Measurements from ENCODE around the gene ZBTB16. TPM values are rescaled to one million over a fixed set of nuclear protein-coding genes. Genes with fewer than 3 reads are reported as not detected.

The ZBTB16 gene
- total and polyA plus RNA-seq, 2 of the 13 experiments (the other 11 are each of a cell fraction or from before 2014, with no cell fraction given): not detected

DNA sequence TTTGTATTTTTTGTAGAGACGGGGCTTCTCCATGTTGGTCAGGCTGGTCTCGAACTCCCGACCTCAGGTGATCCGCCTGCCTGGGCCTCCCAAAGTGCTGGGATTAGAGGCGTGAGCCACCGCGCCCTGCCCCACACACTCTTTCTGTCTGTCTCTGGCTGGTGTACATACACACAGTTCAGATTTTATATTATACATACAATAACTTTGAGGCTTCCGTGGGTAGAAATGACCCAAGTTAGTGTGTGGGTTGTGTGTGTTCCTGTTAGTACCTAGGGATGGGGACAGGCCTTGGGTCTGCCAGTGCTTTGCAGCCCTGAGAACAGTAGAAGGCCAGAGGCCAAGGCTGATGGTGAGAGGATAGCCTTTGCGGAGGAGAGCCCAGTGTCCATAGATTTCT lies 2.8 kb downstream of the ZBTB16 start:
- H3K36me3 ChIP-seq (replicated peaks in 1 of 2; ENCODE audit: control insufficient read depth in 1 of 2, insufficient read depth in 2 of 2, low read length in 2 of 2): no peaks in the 10 kb centered on the region
- CTCF ChIA-PET (ENCODE audit: low intra/inter-chr PET ratio, low total read pairs): no interaction called here

DNA sequence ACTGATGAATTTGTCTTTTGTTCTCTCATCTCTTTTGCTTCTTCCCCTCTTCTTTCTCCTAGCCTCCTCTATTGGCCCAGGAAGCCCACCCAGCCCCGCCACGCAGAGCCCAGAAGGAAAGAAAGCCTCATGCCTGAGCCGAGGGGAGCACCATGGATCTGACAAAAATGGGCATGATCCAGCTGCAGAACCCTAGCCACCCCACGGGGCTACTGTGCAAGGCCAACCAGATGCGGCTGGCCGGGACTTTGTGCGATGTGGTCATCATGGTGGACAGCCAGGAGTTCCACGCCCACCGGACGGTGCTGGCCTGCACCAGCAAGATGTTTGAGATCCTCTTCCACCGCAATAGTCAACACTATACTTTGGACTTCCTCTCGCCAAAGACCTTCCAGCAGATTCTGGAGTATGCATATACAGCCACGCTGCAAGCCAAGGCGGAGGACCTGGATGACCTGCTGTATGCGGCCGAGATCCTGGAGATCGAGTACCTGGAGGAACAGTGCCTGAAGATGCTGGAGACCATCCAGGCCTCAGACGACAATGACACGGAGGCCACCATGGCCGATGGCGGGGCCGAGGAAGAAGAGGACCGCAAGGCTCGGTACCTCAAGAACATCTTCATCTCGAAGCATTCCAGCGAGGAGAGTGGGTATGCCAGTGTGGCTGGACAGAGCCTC lies 3.8 kb downstream of the ZBTB16 start:
- H3K9me3 ChIP-seq (ENCODE audit: low read length): no peaks in the 10 kb centered on the region
- H3K79me2 ChIP-seq (ENCODE audit: insufficient read depth, low read length): no peaks in the 10 kb centered on the region
- no peaks in the 10 kb centered on the region for H3K4me1 ChIP-seq (ENCODE audit: insufficient read depth, low read length)
- 64% methylated on average over 12 of the region's 26 CpGs for WGBS (ENCODE audit: low lambda C conversion rate)
- ChIA-PET POLR2A (no interaction called here), CTCF (ENCODE audit: low intra/inter-chr PET ratio, low total read pairs) (no interaction called here)
- no TSS peak for BruUV-seq (replicated peaks)
- 0 out of 2 replicates have a peak, but pooled peaks cover 4% of the 10 kb centered on the region for H4K20me1 ChIP-seq (ENCODE audit: insufficient read depth, low read length)
- intact Hi-C loops (cut with micrococcal nuclease; ENCODE audit: unreplicated experiment) (no loop called here), in situ Hi-C loops (cut with HindIII; ENCODE audit: extremely low pct_ligation_motif_present, low pct_unique_long_range_greater_than_20kb) (no loop called here)
- H3K27me3 ChIP-seq (ENCODE audit: control insufficient read depth in 1 of 2, insufficient read depth in 2 of 2, low read length in 2 of 2): peaks cover 12 to 83% of the 10 kb centered on the region in 2 experiments
- ATAC-seq (no peak), DNase-seq (ENCODE audit: low spot score) (no peak), FAIRE-seq (no peak)
- H3K4me2 ChIP-seq (ENCODE audit: low read depth, low read length): no peak overlapping the region
- H2AFZ ChIP-seq (ENCODE audit: low read length): no peak overlapping the region
- H3K27ac ChIP-seq (ENCODE audit: extremely low read length, insufficient read depth, low read length): no peak overlapping the region
- no peaks in the 10 kb centered on the region for H3K36me3 ChIP-seq (replicated peaks in 1 of 2; ENCODE audit: control insufficient read depth in 1 of 2, insufficient read depth in 2 of 2, low read length in 2 of 2)
- H3K4me3 ChIP-seq (replicated peaks in 1 of 3; ENCODE audit: insufficient read depth in 1 of 3, low read depth in 2 of 3, low read length in 3 of 3): no peak overlapping the region
- H3K9ac ChIP-seq (ENCODE audit: insufficient read depth, low read depth, low read length): no peak overlapping the region
- TF ChIP-seq SP140L (CRISPR knock-in tag; IDR thresholded peaks at IDR 0.05; ENCODE audit: borderline replicate concordance): no peak
- TF ChIP-seq, protein P1, sequence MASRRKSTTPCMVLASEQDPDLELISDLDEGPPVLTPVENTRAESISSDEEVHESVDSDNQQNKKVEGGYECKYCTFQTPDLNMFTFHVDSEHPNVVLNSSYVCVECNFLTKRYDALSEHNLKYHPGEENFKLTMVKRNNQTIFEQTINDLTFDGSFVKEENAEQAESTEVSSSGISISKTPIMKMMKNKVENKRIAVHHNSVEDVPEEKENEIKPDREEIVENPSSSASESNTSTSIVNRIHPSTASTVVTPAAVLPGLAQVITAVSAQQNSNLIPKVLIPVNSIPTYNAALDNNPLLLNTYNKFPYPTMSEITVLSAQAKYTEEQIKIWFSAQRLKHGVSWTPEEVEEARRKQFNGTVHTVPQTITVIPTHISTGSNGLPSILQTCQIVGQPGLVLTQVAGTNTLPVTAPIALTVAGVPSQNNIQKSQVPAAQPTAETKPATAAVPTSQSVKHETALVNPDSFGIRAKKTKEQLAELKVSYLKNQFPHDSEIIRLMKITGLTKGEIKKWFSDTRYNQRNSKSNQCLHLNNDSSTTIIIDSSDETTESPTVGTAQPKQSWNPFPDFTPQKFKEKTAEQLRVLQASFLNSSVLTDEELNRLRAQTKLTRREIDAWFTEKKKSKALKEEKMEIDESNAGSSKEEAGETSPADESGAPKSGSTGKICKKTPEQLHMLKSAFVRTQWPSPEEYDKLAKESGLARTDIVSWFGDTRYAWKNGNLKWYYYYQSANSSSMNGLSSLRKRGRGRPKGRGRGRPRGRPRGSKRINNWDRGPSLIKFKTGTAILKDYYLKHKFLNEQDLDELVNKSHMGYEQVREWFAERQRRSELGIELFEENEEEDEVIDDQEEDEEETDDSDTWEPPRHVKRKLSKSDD (CRISPR knock-in tag; IDR thresholded peaks at IDR 0.05; ENCODE audit: low read depth): no peak
- TF ChIP-seq ZNF501 (CRISPR knock-in tag; IDR thresholded peaks at IDR 0.05): no peak
- no peak for TF ChIP-seq ZNF644 (CRISPR knock-in tag; IDR thresholded peaks at IDR 0.05; ENCODE audit: low read depth)
- TF ChIP-seq ZNF552 (CRISPR knock-in tag; IDR thresholded peaks at IDR 0.05; ENCODE audit: borderline replicate concordance): no peak
- TF ChIP-seq, protein P2, sequence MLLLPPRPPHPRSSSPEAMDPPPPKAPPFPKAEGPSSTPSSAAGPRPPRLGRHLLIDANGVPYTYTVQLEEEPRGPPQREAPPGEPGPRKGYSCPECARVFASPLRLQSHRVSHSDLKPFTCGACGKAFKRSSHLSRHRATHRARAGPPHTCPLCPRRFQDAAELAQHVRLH (CRISPR knock-in tag; IDR thresholded peaks at IDR 0.05; ENCODE audit: borderline replicate concordance, low read depth): no peak

More for the DNA sequence above, 2.8 kb downstream of the ZBTB16 start:
- H3K27ac ChIP-seq (ENCODE audit: extremely low read length, insufficient read depth, low read length): no peak overlapping the region
- TF ChIP-seq PRMT3 (CRISPR knock-in tag; IDR thresholded peaks at IDR 0.05; ENCODE audit: borderline replicate concordance, low read depth) (no peak), PHF8 (CRISPR knock-in tag; IDR thresholded peaks at IDR 0.05) (no peak), ZNF724P (CRISPR knock-in tag; IDR thresholded peaks at IDR 0.05; ENCODE audit: borderline replicate concordance) (no peak), GABPB1 (CRISPR knock-in tag; IDR thresholded peaks at IDR 0.05) (no peak), MIXL1 (CRISPR knock-in tag; IDR thresholded peaks at IDR 0.05) (no peak), CHD4 (IDR thresholded peaks at IDR 0.05; ENCODE audit: borderline replicate concordance, low read length) (no peak)
- TF ChIP-seq, protein P3, sequence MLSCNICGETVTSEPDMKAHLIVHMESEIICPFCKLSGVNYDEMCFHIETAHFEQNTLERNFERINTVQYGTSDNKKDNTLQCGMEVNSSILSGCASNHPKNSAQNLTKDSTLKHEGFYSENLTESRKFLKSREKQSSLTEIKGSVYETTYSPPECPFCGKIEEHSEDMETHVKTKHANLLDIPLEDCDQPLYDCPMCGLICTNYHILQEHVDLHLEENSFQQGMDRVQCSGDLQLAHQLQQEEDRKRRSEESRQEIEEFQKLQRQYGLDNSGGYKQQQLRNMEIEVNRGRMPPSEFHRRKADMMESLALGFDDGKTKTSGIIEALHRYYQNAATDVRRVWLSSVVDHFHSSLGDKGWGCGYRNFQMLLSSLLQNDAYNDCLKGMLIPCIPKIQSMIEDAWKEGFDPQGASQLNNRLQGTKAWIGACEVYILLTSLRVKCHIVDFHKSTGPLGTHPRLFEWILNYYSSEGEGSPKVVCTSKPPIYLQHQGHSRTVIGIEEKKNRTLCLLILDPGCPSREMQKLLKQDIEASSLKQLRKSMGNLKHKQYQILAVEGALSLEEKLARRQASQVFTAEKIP (CRISPR knock-in tag; IDR thresholded peaks at IDR 0.05; ENCODE audit: borderline replicate concordance): no peak
- no peak for ATAC-seq
- no peak for DNase-seq (ENCODE audit: low spot score)
- H3K27me3 ChIP-seq (ENCODE audit: control insufficient read depth in 1 of 2, insufficient read depth in 2 of 2, low read length in 2 of 2): peaks cover 14 to 90% of the 10 kb centered on the region in 2 experiments
- POLR2A ChIA-PET: no interaction called here
- no peak for FAIRE-seq
- 0 out of 2 replicates have a peak, but pooled peaks cover 4% of the 10 kb centered on the region for H4K20me1 ChIP-seq (ENCODE audit: insufficient read depth, low read length)
- no peaks in the 10 kb centered on the region for H3K4me1 ChIP-seq (ENCODE audit: insufficient read depth, low read length)
- intact Hi-C loops (cut with micrococcal nuclease; ENCODE audit: unreplicated experiment): no loop called here
- BruUV-seq (replicated peaks): no TSS peak
- H2AFZ ChIP-seq (ENCODE audit: low read length): no peak overlapping the region
- no peak overlapping the region for H3K4me2 ChIP-seq (ENCODE audit: low read depth, low read length)
- WGBS (ENCODE audit: low lambda C conversion rate): 90% methylated on average over 9 of the region's 9 CpGs
- no peak overlapping the region for H3K4me3 ChIP-seq (replicated peaks in 1 of 3; ENCODE audit: insufficient read depth in 1 of 3, low read depth in 2 of 3, low read length in 3 of 3)
- H3K9me3 ChIP-seq (ENCODE audit: low read length): no peaks in the 10 kb centered on the region
- H3K9ac ChIP-seq (ENCODE audit: insufficient read depth, low read depth, low read length): no peak overlapping the region
- no peaks in the 10 kb centered on the region for H3K79me2 ChIP-seq (ENCODE audit: insufficient read depth, low read length)
- in situ Hi-C loops (cut with HindIII; ENCODE audit: extremely low pct_ligation_motif_present, low pct_unique_long_range_greater_than_20kb): no loop called here

Data from HepG2 (cell line).